ENCODE data around the gene ELOVL7. TPM values are rescaled to one million over a fixed set of nuclear protein-coding genes. Genes with fewer than 3 reads are reported as not detected.

The ELOVL7 gene
- total RNA-seq, 1 experiment from 2014 or later, result 2.9 TPM

GRCh38 chr5:60841361-60841760 lies 2.7 kb downstream of the ELOVL7 start:
- Histone ChIP-seq H3K9me3 (ENCODE audit: control insufficient read depth, insufficient read depth, low read depth, low read length) (no peaks in the 10 kb centered on the region), H3K36me3 (ENCODE audit: control insufficient read depth, insufficient read depth, low read length) (no peaks in the 10 kb centered on the region), H3K4me1 (ENCODE audit: control insufficient read depth, insufficient read depth, low read length) (no peaks in the 10 kb centered on the region), H3K4me3 (ENCODE audit: low read depth in 2 of 2, low read length in 2 of 2) (no peak overlapping the region), H3K27ac (ENCODE audit: low read length) (no peak overlapping the region), H3K27me3 (ENCODE audit: control insufficient read depth, insufficient read depth, low read length) (peaks cover 23% of the 10 kb centered on the region)
- in situ Hi-C loops (cut with HindIII; ENCODE audit: low pct_unique_long_range_greater_than_20kb, low sequenced_read_pairs), result no loop called here
- CTCF ChIA-PET, result interaction anchor here (0.6 kb wide), 1 partner anchor 220 kb away, joined by 3 read pairs; no protein-coding TSS in a partner anchor
- POLR2A ChIA-PET, result no interaction called here
- TF ChIP-seq REST (IDR thresholded peaks at IDR 0.05; ENCODE audit: insufficient read depth in 1 of 2, low read depth in 2 of 2, low read length in 1 of 2) (no peak), CTCF (IDR thresholded peaks at IDR 0.05) (no peak), SIN3A (IDR thresholded peaks at IDR 0.05; ENCODE audit: borderline replicate concordance, insufficient read depth, low read depth, low read length) (no peak), POLR2AphosphoS5 (IDR thresholded peaks at IDR 0.05; ENCODE audit: low read depth, low read length) (no peak), TCF7L2 (IDR thresholded peaks at IDR 0.05; ENCODE audit: low read depth, low read length) (no peak)
- BruUV-seq (replicated peaks), result no TSS peak
- intact Hi-C loops (cut with micrococcal nuclease; ENCODE audit: unreplicated experiment), result loop anchor here (5.0 kb wide), 1 partner anchor 164 kb away; no protein-coding TSS in a partner anchor
- no peak for ATAC-seq
- no peak for DNase-seq (ENCODE audit: low read depth, low spot score)

- no peak for ATAC-seq
- intact Hi-C loops (cut with micrococcal nuclease; ENCODE audit: unreplicated experiment), result no loop called here
- no TSS peak for BruUV-seq (replicated peaks)
These were observed 7.9 kb downstream of the ELOVL7 start for GRCh38 chr5:60836131-60836530.

More at GRCh38 chr5:60836131-60836530, 7.9 kb downstream of the ELOVL7 start:
- H3K36me3 ChIP-seq (ENCODE audit: control insufficient read depth, insufficient read depth, low read length), result no peaks in the 10 kb centered on the region
- in situ Hi-C loops (cut with HindIII; ENCODE audit: low pct_unique_long_range_greater_than_20kb, low sequenced_read_pairs), result no loop called here
- no peak for DNase-seq (ENCODE audit: low read depth, low spot score)
- ChIA-PET CTCF (no interaction called here), POLR2A (no interaction called here)
- TF ChIP-seq TCF7L2 (IDR thresholded peaks at IDR 0.05; ENCODE audit: low read depth, low read length), result no peak
- no peak for TF ChIP-seq REST (IDR thresholded peaks at IDR 0.05; ENCODE audit: insufficient read depth in 1 of 2, low read depth in 2 of 2, low read length in 1 of 2)
- TF ChIP-seq SIN3A (IDR thresholded peaks at IDR 0.05; ENCODE audit: borderline replicate concordance, insufficient read depth, low read depth, low read length), result no peak
- TF ChIP-seq POLR2AphosphoS5 (IDR thresholded peaks at IDR 0.05; ENCODE audit: low read depth, low read length), result no peak
- TF ChIP-seq CTCF (IDR thresholded peaks at IDR 0.05), result no peak
- 0 out of 2 replicates have a peak, but pooled peaks cover 2% of the 10 kb centered on the region for H3K27me3 ChIP-seq (ENCODE audit: control insufficient read depth, insufficient read depth, low read length)
- no peak overlapping the region for H3K27ac ChIP-seq (ENCODE audit: low read length)
- H3K9me3 ChIP-seq (ENCODE audit: control insufficient read depth, insufficient read depth, low read depth, low read length), result no peaks in the 10 kb centered on the region
- H3K4me1 ChIP-seq (ENCODE audit: control insufficient read depth, insufficient read depth, low read length), result no peaks in the 10 kb centered on the region
- no peak overlapping the region for H3K4me3 ChIP-seq (ENCODE audit: low read depth in 2 of 2, low read length in 2 of 2)
